GM06990 (cell line): ENCODE results near the gene KPNA6.
"Not testable (repeated sequence)": the region's sequence is repeated elsewhere in the genome, so short reads cannot be mapped to it uniquely, and the experiment has no call there.

Experiments used
- DNase-seq: peaks from one replicate; pipeline ENCODE4 v3.0.0-alpha.2; 2011; ENCODE audit not compliant: insufficient read length; ENCODE audit errors: extremely low read depth
- H3K27me3 ChIP-seq: replicated peaks from 2 replicates; pipeline ENCODE4 v1.6.0; 2011; ENCODE audit warnings: low read length; ENCODE audit not compliant: control insufficient read depth, insufficient read depth
- H3K36me3 ChIP-seq: 2 replicates; pipeline ENCODE4 v1.5.1; 2011; ENCODE audit warnings: low read length; ENCODE audit not compliant: control insufficient read depth, insufficient read depth
- H3K4me3 ChIP-seq: replicated peaks from 2 replicates; pipeline ENCODE4 v1.5.1; 2011; ENCODE audit warnings: low read depth, mild to moderate bottlenecking, control low read depth, low read length
- TF ChIP-seq, protein P1 (sequence below): IDR thresholded peaks from 2 replicates; pipeline ENCODE4 v1.5.1; 2011; ENCODE audit warnings: low read length, control low read depth, mild to moderate bottlenecking, inconsistent platforms; ENCODE audit not compliant: insufficient read depth, poor library complexity, severe bottlenecking

KPNA6 gene

DNA sequence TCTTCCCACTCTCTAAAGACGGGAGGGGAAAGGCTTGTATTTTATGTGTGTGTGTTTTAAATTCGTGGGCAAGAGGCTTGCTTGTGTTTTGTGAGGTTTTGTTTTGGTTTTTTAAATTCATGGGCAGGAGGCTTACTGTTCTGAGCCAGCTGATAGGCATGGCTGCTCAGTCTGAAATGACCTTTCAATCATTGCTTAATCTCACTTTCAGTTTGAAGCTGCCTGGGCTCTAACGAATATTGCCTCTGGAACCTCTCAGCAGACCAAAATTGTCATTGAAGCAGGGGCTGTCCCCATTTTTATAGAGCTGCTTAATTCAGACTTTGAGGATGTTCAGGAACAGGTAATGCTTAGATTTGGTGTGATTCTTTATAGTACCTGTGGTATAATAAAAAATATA is 51.3 kb downstream of the KPNA6 start:
- Histone ChIP-seq H3K36me3 (peaks cover 20% of the 10 kb centered on the region), H3K27me3 (no peaks in the 10 kb centered on the region), H3K4me3 (no peak overlapping the region)
- no peak for DNase-seq
- TF ChIP-seq, protein P1, sequence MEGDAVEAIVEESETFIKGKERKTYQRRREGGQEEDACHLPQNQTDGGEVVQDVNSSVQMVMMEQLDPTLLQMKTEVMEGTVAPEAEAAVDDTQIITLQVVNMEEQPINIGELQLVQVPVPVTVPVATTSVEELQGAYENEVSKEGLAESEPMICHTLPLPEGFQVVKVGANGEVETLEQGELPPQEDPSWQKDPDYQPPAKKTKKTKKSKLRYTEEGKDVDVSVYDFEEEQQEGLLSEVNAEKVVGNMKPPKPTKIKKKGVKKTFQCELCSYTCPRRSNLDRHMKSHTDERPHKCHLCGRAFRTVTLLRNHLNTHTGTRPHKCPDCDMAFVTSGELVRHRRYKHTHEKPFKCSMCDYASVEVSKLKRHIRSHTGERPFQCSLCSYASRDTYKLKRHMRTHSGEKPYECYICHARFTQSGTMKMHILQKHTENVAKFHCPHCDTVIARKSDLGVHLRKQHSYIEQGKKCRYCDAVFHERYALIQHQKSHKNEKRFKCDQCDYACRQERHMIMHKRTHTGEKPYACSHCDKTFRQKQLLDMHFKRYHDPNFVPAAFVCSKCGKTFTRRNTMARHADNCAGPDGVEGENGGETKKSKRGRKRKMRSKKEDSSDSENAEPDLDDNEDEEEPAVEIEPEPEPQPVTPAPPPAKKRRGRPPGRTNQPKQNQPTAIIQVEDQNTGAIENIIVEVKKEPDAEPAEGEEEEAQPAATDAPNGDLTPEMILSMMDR, result no peak

DNA sequence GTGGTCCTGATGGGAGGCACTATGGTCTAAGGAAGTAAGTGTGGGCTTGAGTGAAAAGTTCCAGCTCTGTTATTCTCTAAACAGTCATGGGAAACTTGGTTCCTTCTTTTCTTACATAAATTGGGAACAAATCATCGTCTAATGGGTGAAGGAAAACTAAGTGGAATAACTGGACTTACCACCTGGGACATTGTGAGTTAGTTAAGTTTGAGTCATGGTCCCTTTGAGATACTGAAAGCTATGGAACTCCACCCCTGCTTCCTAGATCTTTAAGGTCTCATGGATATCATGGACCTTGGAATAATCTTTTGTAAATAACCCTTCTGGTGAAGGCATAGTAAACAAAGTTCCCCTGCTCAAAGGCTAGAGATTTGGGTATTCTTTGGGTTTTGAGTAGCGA is 55.5 kb downstream of the KPNA6 start:
- Histone ChIP-seq H3K27me3 (no peaks in the 10 kb centered on the region), H3K4me3 (no peak overlapping the region), H3K36me3 (peaks cover 22% of the 10 kb centered on the region)
- TF ChIP-seq, protein P1, result no peak
- no peak for DNase-seq

DNA sequence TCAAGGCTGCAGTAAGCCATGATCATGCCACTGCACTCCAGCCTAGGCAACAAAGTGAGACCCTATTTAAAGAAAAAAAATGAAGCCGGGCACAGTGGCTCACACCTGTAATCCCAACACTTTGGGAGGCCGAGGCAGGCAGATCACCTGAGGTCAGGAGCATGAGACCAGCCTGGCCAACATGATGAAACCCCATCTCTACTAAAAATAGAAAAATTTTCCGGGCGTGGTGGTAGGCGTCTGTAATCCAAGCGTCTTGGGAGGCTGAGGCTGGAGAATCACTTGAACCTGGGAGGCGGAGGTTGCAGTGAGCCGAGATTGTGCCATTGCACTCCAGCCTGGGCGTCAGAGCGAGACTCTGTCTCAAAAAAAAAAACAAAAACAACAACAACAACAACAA is 57.8 kb downstream of the KPNA6 start:
- peaks cover 26% of the 10 kb centered on the region for H3K36me3 ChIP-seq
- not testable (repeated sequence) for H3K4me3 ChIP-seq, DNase-seq, H3K27me3 ChIP-seq

DNA sequence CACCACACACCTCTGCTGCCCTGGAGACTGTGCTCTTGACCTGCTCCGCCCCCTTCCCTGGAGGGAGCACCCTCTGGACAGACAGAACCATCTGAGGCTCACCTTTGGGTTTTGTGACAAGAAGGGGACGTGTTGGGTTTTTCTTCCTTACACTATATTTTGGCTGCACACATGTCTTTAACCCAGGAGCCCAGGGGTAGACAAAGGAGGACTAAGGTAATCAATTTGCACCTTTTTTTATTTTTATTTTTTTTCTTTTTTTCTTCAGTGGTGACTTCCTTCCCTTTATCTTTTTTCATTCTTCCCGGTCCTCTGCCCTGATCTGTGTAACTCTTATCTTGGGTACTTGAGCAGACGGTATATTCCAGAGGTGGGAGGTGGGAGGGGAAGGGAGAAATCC is 63.1 kb downstream of the KPNA6 start:
- peaks cover 26% of the 10 kb centered on the region for H3K36me3 ChIP-seq
- H3K4me3 ChIP-seq, result no peak overlapping the region
- DNase-seq, result no peak
- no peaks in the 10 kb centered on the region for H3K27me3 ChIP-seq
- TF ChIP-seq, protein P1, result no peak

DNA sequence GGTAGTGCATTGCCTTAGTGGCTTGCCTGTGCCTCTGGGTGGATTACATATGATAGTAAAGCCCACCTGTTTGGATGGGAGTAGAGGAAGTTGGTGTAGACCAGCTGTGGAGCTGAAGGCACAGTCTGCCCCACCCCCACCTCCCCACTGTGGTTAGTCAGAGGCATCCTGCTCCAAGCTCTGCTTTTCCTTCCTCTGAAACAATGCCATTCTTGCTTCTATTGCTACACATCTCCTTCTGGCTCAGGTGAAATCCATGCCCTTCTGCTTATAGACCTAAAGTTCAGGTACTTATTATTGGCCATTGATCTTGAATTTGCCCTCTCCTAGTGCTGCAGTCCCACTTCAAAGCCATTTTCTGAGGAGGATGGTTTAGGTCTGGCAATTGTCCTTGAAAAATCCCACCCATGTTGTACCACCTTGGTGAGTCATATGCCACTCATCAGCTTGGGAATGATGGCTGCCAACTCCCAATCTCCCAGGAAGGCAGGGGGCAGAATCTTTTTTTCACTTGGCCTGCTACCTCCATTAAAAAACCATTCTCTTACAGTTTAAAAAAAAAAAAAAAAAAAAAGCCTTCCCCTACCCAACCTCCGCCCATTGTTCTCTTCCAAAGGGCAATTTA is 64.9 kb downstream of the KPNA6 start:
- Histone ChIP-seq H3K27me3 (no peaks in the 10 kb centered on the region), H3K36me3 (peaks cover 23% of the 10 kb centered on the region), H3K4me3 (no peak overlapping the region)
- DNase-seq, result no peak
- TF ChIP-seq, protein P1, result no peak

DNA sequence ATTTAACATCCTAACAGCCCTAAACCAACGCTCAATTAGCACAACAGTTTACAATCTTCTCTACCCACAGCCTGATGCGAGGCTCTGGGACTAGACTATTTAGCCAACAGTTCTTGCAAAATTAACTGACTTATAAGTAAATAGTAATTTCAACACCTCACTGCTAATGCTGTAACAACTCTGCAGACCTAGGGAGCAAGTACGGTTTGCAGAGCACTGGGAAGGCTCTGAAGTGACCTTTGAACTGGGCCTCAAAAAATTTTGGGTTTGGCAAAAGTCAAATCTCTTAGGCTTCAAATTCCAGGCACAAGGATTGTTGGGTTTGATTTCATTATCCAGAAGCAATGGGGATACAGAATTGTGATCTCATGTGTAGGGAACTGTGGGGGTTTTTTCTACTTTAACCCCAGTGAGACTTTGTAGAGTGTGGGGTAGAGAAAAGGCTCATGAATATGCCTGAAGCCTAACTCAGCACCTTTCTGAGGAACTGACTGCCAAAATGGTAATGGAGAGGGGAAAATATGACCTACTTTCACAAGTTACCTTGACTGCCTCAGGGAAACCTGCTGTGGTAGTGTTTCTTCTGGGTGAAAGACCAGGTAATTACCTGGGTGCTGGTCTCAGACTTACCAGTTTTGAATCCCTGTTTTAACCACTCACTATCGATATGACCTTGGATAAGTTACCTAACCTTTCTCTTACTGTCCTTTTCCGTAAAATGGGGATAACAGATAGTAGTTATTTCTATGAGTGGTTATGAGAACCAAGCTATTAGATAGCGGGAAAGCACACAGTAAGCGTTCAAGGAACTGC is 70.7 kb downstream of the KPNA6 start:
- TF ChIP-seq, protein P1, result no peak
- Histone ChIP-seq H3K4me3 (peak overlapping the region; percentile 87), H3K27me3 (no peaks in the 10 kb centered on the region), H3K36me3 (peaks cover 4% of the 10 kb centered on the region)
- no peak for DNase-seq
